Frontal cortex (tissue), 4 donors: ENCODE results near the gene PTPRT. TPM values are rescaled to one million over a fixed set of nuclear protein-coding genes. Genes with fewer than 3 reads are reported as not detected.

Experiments used
- DNase-seq, 2 donors: peaks; one replicate each; pipeline ENCODE4 v3.0.0; 2012; ENCODE audit warnings: low spot score in 2 of 2
- FAIRE-seq: peaks from 2 replicates; lab custom pipeline; 2012; peaks lifted over from hg19 to GRCh38; lab: Jason Lieb, UNC
- total RNA-seq: library from RNA; depleted of rRNA; stranded (reverse); fragments of >200 nt; gene quantifications from one replicate; pipeline ENCODE4 v1.2.3, GENCODE V29; 2014
- donor health status: control.
- donor health status: control.
- donor health status: control.

Gene PTPRT
- total RNA-seq, 1 donor from 2014 or later = 26.9 TPM

DNA sequence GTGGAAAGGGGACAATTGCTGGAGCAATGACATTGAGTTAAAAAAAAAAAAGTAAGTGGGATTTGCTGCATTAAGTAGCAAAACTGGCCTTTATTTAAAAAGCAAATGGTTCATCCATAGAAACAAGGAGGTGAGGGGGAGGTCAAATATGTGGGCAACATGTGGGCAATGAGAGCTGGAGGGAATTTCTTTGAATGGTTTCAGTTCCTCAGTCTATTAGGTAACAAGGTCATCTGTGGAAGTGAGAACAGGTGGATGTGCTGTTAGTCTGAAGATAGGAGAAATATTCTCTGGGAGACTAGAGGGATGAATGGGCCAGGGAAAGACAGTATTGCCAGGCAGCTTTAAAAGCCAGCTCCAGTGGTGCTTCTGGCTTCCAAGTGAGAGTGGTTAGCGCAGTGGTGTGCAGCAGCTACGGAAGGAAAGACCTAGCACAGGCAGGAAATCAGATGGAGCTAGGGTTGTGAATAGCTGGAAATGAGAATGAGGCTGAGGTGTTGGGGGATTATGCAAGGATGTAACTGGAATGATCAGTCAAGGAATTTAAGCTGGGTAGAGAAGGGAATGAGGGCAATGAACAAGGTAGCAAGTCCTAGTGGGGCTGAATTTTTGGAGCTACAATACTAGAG is 727.6 kb downstream of the PTPRT start:
- FAIRE-seq (no peak), DNase-seq (no peak)

DNA sequence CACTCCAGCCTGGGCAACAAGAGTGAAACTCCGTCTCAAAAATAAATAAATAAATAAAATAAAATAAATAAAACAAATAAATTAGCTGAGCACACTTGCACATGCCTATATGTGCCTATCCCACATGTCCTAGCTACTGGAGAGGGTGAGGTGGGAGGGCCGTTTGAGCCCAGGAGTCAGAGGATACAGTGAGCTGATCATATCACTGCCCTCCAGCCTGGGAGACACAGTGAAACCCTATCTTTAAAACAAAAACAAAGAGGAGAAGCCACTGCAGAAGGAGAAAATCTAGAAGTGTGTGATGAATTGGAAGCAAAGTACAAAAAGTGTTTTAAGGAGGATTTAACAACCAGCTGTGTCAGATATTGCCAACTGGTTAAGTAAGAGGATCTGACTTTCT is 728.4 kb downstream of the PTPRT start:
- DNase-seq (no peak), FAIRE-seq (no peak)

DNA sequence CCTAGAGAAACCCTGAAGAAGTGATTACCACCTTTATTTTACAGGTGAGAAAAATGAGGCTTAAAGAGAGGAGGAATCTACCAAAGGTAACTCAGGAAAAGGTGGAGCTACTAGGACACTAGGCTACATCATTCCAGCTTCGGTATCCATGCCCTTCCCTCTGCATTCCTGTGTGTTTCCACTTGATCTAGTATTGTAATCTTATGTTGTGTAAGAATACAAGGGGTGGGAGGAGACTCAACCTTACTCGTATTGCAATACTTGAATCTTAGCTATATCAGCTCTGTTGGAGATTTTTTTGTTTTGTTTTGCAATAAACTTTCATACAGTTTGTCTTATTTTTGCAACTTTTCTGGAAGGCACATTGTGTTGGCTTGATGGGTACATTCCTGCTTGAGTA is 742.4 kb downstream of the PTPRT start:
- DNase-seq (no peak), FAIRE-seq (no peak)

DNA sequence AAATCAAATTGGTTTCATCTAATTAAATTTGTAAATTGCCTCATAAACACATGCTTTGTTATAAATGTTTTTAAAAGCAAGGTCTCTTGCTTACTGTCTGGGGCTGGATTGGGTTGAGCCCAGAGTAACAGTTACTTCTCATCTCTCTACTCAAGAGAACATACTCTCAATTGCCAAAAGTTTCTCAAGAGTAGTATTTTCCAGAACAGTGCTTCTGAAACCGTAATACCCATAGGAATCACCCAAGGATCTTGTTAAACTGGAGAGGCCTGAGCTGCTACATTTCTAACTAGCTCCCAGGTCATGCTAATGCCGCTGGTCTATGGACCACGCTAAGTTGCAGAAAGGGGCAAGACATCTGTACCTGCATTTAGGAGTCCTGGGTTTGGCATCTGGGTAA is 744.9 kb downstream of the PTPRT start:
- FAIRE-seq = no peak
- DNase-seq = no peak

DNA sequence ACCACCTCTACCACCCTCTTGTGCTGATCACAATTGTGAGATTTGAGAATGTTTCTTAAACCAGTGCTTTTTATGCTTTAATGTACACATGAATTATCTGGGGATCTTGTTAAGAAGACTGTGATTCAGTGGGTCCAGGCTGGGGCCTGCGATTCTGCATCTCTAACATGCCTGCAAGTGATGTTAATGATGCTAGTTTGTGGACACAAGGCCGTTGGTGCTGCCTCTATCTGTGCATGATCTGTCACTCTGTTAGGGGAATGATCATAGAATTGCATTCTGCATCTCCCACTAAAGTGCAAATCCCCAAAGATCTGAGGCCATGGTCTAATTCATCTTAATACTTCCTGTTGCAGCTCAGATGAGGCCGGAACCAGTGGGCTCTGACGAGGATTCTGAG is 746.5 kb downstream of the PTPRT start:
- FAIRE-seq = no peak
- DNase-seq = no peak

DNA sequence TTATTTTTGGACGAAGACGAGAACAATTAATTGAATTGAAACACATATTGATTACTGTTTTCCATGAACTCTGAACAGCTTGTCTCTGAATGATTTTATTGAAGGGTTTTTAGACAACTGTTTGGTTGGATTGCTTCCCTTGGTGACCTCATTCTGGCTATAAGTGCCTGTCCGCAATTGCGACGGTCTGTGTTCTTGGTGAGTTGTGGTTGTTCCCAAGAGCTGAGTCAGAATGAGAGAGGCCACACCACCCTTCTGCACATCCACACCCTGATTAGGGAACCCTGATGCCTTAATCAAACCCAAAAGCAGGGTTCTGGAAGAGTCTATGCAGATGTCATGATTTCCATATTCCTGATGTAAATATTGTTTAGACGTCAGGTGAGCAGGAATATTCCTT is 747.0 kb downstream of the PTPRT start:
- no peak for FAIRE-seq

DNA sequence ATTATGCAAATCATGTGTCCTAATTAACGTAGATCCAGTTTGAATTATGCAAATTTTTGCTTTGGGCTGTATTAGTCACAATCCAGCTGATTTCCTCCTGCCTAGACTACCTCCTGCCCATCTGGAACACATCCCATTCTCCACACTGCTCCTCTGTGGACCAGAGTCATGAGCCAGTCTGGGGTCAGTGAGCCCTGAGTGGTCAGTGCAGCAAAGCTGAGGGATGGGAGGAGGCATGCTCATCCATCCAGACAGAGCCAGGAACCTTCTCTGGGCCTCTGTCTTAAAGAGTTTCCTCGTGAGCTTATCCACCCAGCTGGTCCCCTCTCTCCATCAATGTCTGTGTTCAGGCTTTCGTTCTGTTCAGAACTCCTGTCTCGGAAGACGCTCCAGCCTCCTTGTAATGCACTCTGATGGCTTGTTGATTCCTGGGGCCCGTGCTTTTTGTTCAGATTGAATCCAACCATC is 747.8 kb downstream of the PTPRT start:
- DNase-seq = peak in 1 of 2 donors; percentile 12
- FAIRE-seq = no peak

More for the DNA sequence above, 747.0 kb downstream of the PTPRT start:
- DNase-seq = no peak

DNA sequence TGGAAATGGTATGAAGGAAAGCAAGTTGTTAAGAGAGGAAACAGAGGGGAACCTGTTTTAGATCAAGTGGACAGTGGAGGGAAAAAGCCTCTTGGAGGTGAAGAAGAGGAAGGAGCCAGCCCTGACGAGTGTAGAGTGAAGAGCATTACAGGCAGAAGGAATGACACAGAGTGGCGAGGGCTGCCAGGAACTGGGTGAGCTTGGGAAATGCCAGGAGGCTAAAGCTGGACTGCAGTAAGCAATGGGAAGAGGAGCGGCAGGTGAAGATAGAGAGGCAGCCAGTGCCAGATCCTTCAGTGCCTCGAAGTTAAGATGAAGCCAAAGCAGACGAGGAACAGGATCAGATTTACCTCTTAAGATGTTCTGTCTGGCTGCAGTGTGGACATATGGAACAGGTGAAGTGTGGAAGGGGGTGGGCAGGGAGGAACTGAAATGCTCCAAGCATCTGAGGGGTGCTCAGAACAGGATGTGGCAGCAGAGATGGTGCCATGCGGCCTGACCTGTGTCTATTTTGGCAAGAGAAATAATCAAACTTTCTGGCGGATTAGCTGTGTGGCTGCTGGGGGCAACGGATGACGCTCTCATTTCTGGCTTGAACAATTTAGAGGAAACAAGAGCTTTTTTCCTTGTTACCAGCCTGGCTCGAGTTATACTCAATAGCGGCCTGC is 748.4 kb downstream of the PTPRT start:
- DNase-seq (no peak), FAIRE-seq (no peak)

DNA sequence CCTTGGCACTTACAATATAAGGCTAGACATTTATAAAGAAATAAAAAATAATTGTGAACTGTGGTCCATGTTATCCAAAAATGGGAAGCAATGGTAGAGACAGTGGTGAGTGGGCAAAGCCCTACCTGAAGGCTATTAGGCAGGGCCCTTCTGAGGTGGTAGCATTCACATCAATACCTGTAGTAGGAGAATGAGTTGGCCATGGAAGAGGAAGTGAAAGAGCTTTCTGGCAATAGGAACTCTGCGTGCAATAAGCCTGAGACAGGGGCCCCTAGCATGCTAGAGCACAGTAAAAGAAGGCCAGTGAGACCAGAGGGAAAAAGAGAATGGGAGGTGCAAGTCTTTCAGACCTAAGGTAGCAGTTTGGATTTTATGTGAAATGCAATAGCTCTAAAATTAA is 754.5 kb downstream of the PTPRT start:
- FAIRE-seq (no peak), DNase-seq (no peak)

DNA sequence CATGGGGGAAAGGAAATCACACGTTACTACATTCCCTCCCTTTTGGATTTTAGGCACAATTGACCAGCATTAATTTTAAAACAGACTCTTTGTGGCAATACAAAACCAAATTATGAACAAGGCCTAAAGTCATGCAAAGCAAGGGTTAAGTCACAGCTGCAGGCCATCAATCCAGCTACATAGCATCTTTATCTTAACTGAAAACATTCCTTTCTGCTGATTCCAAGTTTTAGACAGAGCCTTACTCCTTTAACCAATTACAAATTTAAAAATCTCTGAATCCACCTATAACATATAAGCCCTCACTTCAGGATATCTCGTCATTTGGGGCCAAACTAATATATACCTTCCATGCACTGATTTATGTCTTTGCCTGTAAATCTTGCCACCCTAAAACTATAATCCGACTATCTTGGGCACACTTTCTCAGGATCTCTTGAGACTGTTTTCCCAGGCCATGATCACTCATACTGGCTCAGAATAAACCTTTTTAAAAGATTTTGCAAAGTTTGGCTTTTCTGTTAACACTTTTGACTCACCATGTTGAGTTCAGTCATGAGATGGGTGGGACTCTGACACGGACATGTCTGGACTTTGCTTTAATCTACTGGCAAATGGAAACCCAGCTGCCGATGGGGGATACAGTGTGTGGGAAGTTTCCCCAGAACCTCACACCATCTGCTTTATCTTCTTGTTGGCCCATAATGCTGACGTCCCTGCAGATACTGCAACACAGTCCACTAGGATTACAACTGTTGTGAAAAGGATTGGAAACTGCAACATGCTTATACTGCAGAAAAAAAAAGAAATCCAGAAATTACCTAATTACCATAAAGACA is 757.0 kb downstream of the PTPRT start:
- DNase-seq (no peak), FAIRE-seq (no peak)

DNA sequence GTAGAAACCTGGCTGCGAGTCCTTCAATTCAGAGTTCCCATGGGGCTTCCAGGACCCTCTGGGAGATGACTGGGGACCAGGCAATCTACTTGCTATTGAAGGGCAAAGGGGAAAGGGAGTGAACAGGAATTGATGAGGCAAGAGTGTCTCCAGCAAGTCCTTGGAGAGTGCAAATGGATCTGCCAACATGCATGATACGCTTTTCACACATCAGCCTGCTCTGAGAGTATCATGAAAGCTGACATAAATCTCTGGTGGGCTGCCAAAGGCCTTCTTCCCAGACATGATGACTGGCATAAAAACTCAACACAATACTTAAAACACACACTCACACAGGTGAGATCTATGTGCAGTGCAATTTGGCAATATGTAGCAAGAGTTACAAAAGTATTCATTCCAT is 759.1 kb downstream of the PTPRT start:
- DNase-seq = no peak

DNA sequence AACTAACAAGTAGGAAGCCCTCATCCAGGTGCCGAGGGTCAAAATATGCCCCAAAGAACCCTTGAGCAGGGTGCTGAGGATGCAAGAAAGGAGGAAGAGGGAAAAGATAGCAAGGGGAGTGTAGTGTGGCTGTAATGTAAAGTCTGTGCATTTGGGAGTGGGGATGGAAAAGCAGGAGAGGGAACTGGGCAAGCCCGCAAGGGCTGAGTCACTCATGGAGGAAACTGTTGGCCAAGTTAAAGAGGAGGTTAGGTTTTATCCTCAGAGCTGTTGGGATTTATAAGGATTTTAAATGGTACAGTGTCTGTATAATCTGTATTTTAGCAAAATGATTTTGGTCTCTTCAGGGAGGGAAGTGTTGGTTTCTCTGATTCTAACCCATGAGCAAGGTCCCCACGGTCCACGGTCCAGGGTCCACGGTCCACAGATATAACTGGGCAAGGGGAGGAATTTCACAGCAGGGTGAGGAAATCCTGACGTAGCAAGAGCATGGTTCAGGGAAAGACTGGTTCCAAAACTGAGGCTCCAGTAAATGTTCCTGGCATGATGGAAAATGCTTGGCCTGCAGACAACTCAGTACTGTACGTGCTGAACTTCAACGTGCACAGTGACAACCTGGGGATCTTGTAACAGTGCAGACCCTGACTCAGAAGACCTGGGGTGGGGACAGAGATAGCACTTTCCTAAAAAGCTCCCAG is 759.8 kb downstream of the PTPRT start:
- FAIRE-seq (no peak), DNase-seq (no peak)

More for the DNA sequence above, 759.1 kb downstream of the PTPRT start:
- no peak for FAIRE-seq

DNA sequence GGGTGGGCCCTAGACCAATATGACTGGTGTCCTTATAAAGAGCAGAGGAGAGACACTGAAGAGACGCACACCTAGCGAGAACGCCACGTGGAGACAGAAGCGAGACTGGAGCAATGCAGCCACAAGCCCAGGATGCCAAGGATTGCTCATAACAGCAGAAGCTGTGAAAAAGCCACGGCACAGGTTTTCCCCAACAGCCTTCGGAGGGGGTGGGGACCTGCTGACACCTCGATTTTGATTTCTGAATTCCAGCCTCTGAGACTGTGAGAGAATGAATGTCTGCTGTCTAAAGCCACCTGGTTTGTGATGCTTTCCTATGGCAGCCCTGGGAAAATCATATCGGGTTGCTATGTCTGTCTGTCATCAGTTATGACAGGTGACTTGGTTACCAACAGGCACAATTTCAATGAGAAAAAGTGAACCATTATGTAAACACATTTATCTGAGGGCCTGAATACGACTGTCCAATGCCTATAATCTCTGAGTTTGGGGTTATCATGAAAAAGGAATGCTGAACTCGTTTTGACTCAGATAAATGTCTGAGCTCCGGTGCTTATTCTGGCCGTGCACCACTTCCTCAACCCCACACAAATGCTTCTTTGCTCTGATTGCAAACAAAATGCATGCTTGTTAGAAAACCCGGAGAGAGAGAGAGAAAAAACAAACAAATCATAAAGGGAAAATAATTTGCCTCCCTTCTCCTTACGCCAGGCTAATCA is 769.7 kb downstream of the PTPRT start:
- DNase-seq = no peak

DNA sequence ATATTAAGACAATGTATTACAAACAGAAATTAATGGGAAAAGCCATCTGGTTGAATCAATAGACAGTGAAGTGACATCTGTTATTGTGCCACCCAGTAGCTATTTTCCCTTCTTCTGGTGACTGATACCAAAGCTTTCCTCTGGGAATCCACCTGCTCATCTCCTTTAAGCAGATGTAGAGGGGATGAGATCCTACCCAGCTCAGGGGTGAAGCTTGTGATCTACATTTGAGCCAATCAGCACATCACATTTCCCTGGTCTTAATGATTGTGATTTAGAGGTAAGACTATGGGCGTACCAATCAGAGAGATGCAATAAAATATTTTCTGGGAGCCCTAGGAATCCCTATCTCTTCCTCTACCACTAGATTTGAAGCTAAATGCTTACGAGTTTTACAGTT is 782.9 kb downstream of the PTPRT start:
- DNase-seq = no peak
- FAIRE-seq = no peak

More for the DNA sequence above, 769.7 kb downstream of the PTPRT start:
- FAIRE-seq = no peak

DNA sequence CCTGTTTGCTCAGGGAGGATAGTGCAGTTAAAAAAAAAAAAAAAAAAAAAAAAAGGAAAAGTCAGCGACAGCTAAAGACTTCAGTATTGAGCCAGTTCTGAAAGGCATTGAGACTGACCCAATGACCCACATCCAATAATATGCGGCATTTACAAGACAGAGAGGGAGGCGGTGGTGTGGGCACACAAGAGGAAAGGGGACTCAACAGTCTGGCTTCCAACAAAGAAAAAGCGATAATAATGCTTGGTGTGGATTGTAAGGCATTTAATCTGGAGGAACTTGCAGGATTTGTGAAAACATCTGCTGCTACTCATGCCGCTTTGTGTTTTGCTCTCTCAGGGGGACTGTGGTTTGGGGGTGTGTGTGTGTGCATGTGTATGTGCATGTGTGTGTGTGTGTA is 787.3 kb downstream of the PTPRT start:
- DNase-seq (no peak), FAIRE-seq (no peak)

DNA sequence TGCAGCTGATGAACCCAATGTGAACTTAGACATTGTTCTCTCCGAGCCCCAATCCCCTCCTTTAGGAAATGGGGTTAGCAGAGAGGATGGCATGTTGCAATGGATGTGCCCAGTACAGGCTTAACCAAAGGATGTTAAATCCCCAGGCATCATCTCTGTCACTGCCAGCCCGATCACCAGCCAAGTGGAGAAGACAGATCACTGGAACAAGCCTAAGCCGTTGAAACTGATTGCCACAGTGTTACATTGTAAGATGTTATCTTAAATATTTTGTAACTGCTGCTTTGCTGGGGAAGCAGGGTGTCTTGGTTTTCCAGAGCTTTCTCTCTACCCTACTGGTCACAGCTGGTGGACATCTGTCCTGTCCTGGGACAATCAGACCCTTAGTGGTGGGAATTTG is 788.1 kb downstream of the PTPRT start:
- DNase-seq (no peak), FAIRE-seq (no peak)

DNA sequence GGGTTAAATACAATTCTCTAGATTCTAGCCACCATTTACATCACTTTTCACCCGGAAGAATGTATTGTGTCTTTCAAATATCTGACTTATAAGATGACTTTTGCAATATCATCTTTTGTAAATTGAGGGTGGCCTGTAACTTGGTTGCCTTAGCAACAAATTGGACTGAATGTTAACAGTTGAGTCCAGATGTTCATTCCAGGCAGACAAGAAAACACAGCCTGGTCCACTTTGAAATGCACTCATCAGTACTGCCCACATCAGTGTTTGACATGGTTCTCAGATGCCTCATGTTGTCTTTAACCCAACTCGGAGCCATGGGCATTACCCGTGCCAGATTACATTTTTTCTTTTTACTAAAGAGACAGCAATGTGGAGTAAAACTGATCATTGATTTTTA is 789.9 kb downstream of the PTPRT start:
- FAIRE-seq = no peak

DNA sequence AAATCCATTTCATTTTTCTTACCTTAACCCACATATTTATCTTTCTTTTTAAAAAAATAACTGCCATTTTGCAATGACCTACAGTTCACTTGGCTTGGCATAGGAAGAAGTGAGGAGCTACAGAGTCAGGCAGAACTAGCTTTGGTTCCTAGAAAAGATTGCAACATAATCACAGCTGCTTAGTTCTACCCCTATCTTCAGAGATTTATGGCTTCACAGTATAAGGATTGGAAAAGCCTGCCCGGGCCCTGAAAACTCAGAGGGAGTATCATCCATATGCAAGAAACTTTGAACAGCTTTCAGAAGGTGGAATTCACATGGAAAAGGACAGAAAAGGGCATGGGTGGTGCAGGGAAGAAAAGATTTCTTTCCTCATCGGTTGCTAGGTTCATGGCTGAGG is 797.3 kb downstream of the PTPRT start:
- DNase-seq (no peak), FAIRE-seq (no peak)

More for the DNA sequence above, 789.9 kb downstream of the PTPRT start:
- DNase-seq = no peak

DNA sequence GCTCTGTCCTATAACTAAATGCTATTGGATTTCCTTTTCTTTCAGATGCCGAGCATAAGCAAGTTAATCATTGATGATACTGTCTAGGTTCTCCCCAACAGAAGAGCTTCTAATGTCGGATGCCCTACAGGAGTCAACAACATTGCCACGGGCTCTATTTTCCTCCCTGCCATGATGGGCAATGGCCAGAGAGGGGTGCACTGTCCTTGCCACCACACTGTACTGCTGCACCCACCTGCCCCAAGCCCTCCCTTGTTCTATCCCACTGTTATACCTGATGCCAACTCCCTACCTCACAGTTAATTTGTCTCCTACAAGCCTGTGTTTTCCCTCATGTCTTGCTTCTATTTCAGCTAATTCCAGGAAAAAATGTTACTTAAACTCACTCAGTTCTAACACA is 797.9 kb downstream of the PTPRT start:
- no peak for FAIRE-seq

DNA sequence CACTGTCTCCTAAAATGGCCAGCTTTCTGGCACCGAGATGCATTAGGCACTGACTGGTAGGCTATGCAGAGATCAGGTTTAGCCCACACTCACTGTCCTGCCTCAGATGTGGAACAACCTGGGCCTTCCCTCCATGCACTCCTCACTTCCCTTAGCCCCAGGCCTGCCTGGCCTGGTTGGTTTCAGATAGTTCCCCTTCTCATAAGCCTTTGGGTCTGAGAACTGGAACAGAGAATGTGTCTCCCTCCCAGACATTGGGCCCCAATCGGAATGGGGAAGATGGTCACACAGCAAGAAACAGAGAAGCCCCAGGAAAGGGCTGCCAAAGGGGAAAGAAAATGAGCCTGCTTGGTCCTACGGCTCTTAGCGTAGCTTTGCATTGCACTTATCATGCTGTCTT is 809.4 kb downstream of the PTPRT start:
- FAIRE-seq = no peak
- no peak for DNase-seq

More for the DNA sequence above, 797.9 kb downstream of the PTPRT start:
- DNase-seq = no peak
